CD14-positive monocyte (primary cell): ENCODE data around the gene MFAP3. TPM values are rescaled to one million over a fixed set of nuclear protein-coding genes. Genes with fewer than 3 reads are reported as not detected.

Experiments
- DNase-seq, 3 donors: peaks; one replicate each; pipeline ENCODE4 v3.0.0-alpha.2; 2011 to 2022
- H2AFZ ChIP-seq: 2 replicates; pipeline ENCODE4 v1.6.0; 2012; ENCODE audit warnings: mild to moderate bottlenecking, low read depth, low read length, inconsistent platforms; ENCODE audit not compliant: insufficient read depth, poor library complexity, severe bottlenecking
- H3K27ac ChIP-seq, 2 donors: 1 replicate in 1 of 2; 2 replicates in 1 of 2; pipeline ENCODE4 v1.5.1; 2012 to 2013; ENCODE audit warnings: low read length in 2 of 2, control low read depth in 1 of 2, inconsistent platforms in 1 of 2, low read depth in 1 of 2, mild to moderate bottlenecking in 1 of 2
- H3K27me3 ChIP-seq, 2 donors: one replicate each; pipeline versions ENCODE4 v1.6.0 to v1.6.1; 2011 to 2013; ENCODE audit warnings: low read length in 2 of 2; ENCODE audit not compliant: control insufficient read depth in 2 of 2, insufficient read depth in 2 of 2
- H3K36me3 ChIP-seq, 2 donors: replicated peaks in 1 of 2; 1 replicate in 1 of 2; 2 replicates in 1 of 2; pipeline versions ENCODE4 v1.5.1 to v1.6.1; 2012 to 2013; ENCODE audit warnings: low read length in 2 of 2, control low read depth in 1 of 2, inconsistent platforms in 1 of 2, mild to moderate bottlenecking in 1 of 2; ENCODE audit not compliant: insufficient read depth in 2 of 2, control insufficient read depth in 1 of 2
- H3K4me1 ChIP-seq, 2 donors: 1 replicate in 1 of 2; 2 replicates in 1 of 2; pipeline versions ENCODE4 v1.5.1 to v1.6.1; 2012 to 2013; ENCODE audit warnings: low read length in 2 of 2, control low read depth in 1 of 2, inconsistent platforms in 1 of 2, mild to moderate bottlenecking in 1 of 2, moderate library complexity in 1 of 2; ENCODE audit not compliant: insufficient read depth in 2 of 2, control insufficient read depth in 1 of 2
- H3K4me2 ChIP-seq: replicated peaks from 2 replicates; pipeline ENCODE3; 2012; ENCODE audit warnings: low read length, moderate library complexity, mild to moderate bottlenecking; ENCODE audit not compliant: poor library complexity, severe bottlenecking; ENCODE audit errors: extremely low read depth
- H3K4me3 ChIP-seq, 3 experiments: fragments of 200-600 bp in 1 of 3; sonication (generic) in 1 of 3; replicated peaks in 1 of 3; 1 replicate in 2 of 3; 2 replicates in 1 of 3; pipeline ENCODE4 v1.5.1; 2011 to 2013; ENCODE audit warnings: low read length in 3 of 3, mild to moderate bottlenecking in 3 of 3, control low read depth in 2 of 3, low read depth in 2 of 3, inconsistent platforms in 1 of 3, moderate library complexity in 1 of 3
- H3K79me2 ChIP-seq: 2 replicates; pipeline ENCODE4 v1.6.0; 2012; ENCODE audit warnings: mild to moderate bottlenecking, control low read depth, inconsistent platforms, low read length, moderate library complexity; ENCODE audit not compliant: insufficient read depth
- H3K9ac ChIP-seq: 2 replicates; pipeline ENCODE4 v1.6.0; 2017; ENCODE audit warnings: low read length, mild to moderate bottlenecking; ENCODE audit not compliant: insufficient read depth, poor library complexity, severe bottlenecking
- H3K9me3 ChIP-seq, 2 donors: replicated peaks in 1 of 2; 1 replicate in 1 of 2; 2 replicates in 1 of 2; pipeline versions ENCODE4 v1.5.1 to v1.6.1; 2012 to 2013; ENCODE audit warnings: low read length in 2 of 2, control low read depth in 1 of 2; ENCODE audit not compliant: control insufficient read depth in 1 of 2, insufficient read depth in 1 of 2
- H4K20me1 ChIP-seq: 2 replicates; pipeline ENCODE4 v1.6.0; 2012; ENCODE audit warnings: mild to moderate bottlenecking, low read length, control low read depth, moderate library complexity; ENCODE audit not compliant: insufficient read depth
- H3K27ac Mint-ChIP-seq, 7 donors: one replicate each; pipeline ENCODE4 v1.8.0; 2020; ENCODE audit warnings: mild to moderate bottlenecking in 7 of 7, mixed read lengths in 7 of 7, moderate library complexity in 6 of 7, inconsistent platforms in 2 of 7
- H3K27me3 Mint-ChIP-seq, 3 donors: one replicate each; pipeline ENCODE4 v1.8.0; 2021 to 2022; ENCODE audit warnings: low read depth in 3 of 3, mild to moderate bottlenecking in 3 of 3, mixed read lengths in 3 of 3, moderate library complexity in 3 of 3, inconsistent platforms in 1 of 3
- H3K36me3 Mint-ChIP-seq, 2 donors: one replicate each; pipeline ENCODE4 v1.8.0; 2020; ENCODE audit warnings: mixed read lengths in 2 of 2, inconsistent platforms in 1 of 2, mild to moderate bottlenecking in 1 of 2
- H3K4me1 Mint-ChIP-seq: one replicate; pipeline ENCODE4 v1.8.0; 2020; ENCODE audit warnings: mild to moderate bottlenecking, mixed read lengths
- H3K4me3 Mint-ChIP-seq, 2 donors: one replicate each; pipeline ENCODE4 v1.8.0; 2020; ENCODE audit warnings: mild to moderate bottlenecking in 2 of 2, mixed read lengths in 2 of 2, moderate library complexity in 1 of 2
- H3K9me3 Mint-ChIP-seq, 7 donors: one replicate each; pipeline ENCODE4 v1.8.0; 2020 to 2022; ENCODE audit warnings: mixed read lengths in 7 of 7, mild to moderate bottlenecking in 6 of 7, moderate library complexity in 6 of 7, inconsistent platforms in 2 of 7
- CTCF ChIP-seq: fragments of 200-600 bp; IDR thresholded peaks from one replicate; pipeline ENCODE4 v1.8.0; 2022; ENCODE audit warnings: antibody characterized with exemption, mild to moderate bottlenecking
- WGBS: methylation state at CpG from one replicate; pipeline ENCODE4 v1.1.5; 2013; ENCODE audit warnings: missing lambda C conversion rate; ENCODE audit not compliant: insufficient coverage; 5-methylcytosine and 5-hydroxymethylcytosine counted together
- intact Hi-C, 2 donors: fragments of 100-400 bp; cut with micrococcal nuclease; formaldehyde crosslinking; loops; one replicate each; pipeline versions ENCODE4 v1.15.0 to v1.15.1; 2023
- polyA plus RNA-seq, 3 donors: library from polyadenylated mRNA; depleted of rRNA in 1 of 3; unstranded in 2 of 3; stranded (reverse) in 1 of 3; fragments of 300-500 nt in 2 of 3; fragments of >200 nt in 1 of 3; fragmentation: Illumina TruSeq in 2 of 3; gene quantifications; 1 replicate in 2 of 3; 2 replicates in 1 of 3; pipeline ENCODE4 v1.2.3, GENCODE V29; 2012 to 2021

Gene MFAP3
- polyA plus RNA-seq, 3 donors = 7.4 to 13.1 (median 8.6) TPM

DNA sequence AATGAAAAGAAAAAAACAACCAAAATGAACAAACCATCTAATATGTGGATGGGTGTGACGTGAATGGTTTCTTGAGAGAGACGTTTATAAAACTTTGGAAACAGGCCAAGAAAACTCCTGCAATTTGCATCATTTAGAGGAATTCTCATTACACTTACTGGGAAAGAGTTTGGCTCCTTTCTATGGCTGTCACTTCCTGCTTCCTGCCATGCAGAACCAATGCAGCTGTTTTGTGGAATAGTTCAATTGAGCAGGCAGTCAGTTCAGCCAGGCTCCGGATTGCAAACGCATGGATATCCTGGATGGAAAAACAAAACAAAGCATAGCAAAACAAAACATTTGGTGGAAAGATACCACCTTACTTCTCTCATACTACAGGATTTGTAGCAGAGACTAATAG is 36.7 kb upstream of the MFAP3 start:
- no peak overlapping the region for H3K9ac ChIP-seq
- H3K4me1 ChIP-seq = no peaks in the 10 kb centered on the region
- DNase-seq = no peak
- H3K79me2 ChIP-seq = no peaks in the 10 kb centered on the region
- no peak overlapping the region for H2AFZ ChIP-seq
- Mint-ChIP-seq H3K27ac (no peak overlapping the region), H3K4me1 (no peaks in the 10 kb centered on the region), H3K9me3 (no peaks in the 10 kb centered on the region), H3K4me3 (no peak overlapping the region), H3K27me3 (no peaks in the 10 kb centered on the region), H3K36me3 (peaks cover 49 to 51% of the 10 kb centered on the region in 2 donors)
- H3K27me3 ChIP-seq = no peaks in the 10 kb centered on the region
- no peaks in the 10 kb centered on the region for H4K20me1 ChIP-seq
- no peak overlapping the region for H3K4me3 ChIP-seq
- H3K4me2 ChIP-seq = no peak overlapping the region
- peaks cover 13 to 42% of the 10 kb centered on the region in 2 donors for H3K36me3 ChIP-seq
- WGBS = no CpG with 5 or more reads among the region's 4 CpGs
- TF ChIP-seq CTCF = no peak
- H3K27ac ChIP-seq = no peak overlapping the region
- intact Hi-C loops = no loop called here
- H3K9me3 ChIP-seq = no peaks in the 10 kb centered on the region

GRCh38 chr5:154002511-154003020 is 36.2 kb upstream of the MFAP3 start:
- Histone ChIP-seq H3K9ac (no peak overlapping the region), H4K20me1 (no peaks in the 10 kb centered on the region), H2AFZ (no peak overlapping the region), H3K27me3 (no peaks in the 10 kb centered on the region), H3K79me2 (no peaks in the 10 kb centered on the region), H3K27ac (no peak overlapping the region), H3K4me2 (no peak overlapping the region), H3K9me3 (no peaks in the 10 kb centered on the region), H3K4me3 (no peak overlapping the region), H3K4me1 (no peaks in the 10 kb centered on the region), H3K36me3 (peaks cover 10 to 37% of the 10 kb centered on the region in 2 donors)
- intact Hi-C loops = no loop called here
- H3K27ac Mint-ChIP-seq = no peak overlapping the region
- H3K4me1 Mint-ChIP-seq = no peaks in the 10 kb centered on the region
- no peak overlapping the region for H3K4me3 Mint-ChIP-seq
- no peak for DNase-seq
- TF ChIP-seq CTCF = no peak
- H3K27me3 Mint-ChIP-seq = no peaks in the 10 kb centered on the region
- H3K9me3 Mint-ChIP-seq = no peaks in the 10 kb centered on the region
- WGBS = 81% methylated on average over 5 of the region's 7 CpGs
- H3K36me3 Mint-ChIP-seq = peaks cover 45 to 46% of the 10 kb centered on the region in 2 donors
